SK-N-MC (cell line): ENCODE data around the gene PTPRM.

ENCODE experiments used
- EZH2 ChIP-seq: fragments of 200-600 bp; sonication (generic); IDR thresholded peaks from one replicate; pipeline ENCODE4 v1.6.1; 2017; ENCODE audit warnings: antibody characterized with exemption
- POLR2AphosphoS5 ChIP-seq: IDR thresholded peaks from 2 replicates; pipeline ENCODE4 v1.6.1; 2012; ENCODE audit warnings: mild to moderate bottlenecking, low read depth, low read length, borderline replicate concordance

DNA sequence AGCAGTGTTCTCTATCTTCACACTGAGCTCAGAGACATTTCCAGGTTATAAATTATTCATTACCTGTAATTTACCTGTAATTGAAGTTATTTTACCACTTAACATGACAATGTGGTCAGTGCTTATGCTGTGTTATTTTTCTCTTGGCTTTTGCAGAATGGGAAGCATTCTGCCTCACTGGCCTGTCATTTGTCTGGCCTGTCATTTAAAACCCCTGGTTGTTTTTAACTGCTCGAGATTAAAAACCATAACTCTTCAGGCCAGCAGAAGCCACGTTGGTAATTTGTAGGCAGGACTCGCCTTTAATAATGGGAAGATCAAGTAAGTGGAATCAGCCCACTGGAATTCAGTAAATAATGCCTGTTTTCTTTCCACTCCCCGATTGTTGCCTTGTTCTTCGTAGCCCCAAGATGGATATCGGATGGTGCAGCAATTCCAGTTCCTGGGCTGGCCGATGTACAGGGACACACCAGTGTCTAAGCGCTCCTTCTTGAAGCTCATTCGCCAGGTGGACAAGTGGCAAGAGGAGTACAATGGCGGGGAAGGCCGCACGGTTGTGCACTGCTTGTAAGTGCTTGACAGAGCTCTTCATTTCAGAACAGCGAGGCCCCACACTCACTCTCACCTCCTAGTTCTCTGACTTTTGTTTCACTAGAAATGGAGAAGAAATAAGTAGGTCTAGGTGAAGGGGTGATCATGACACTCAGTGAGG lies 819.7 kb downstream of the PTPRM start:
- TF ChIP-seq POLR2AphosphoS5 (no peak), EZH2 (no peak)
